Effector memory CD4-positive, alpha-beta T cell (primary cell): ENCODE data around the gene ELMO3.

ENCODE experiments used
- DNase-seq, 3 donors: peaks; one replicate each; pipeline ENCODE4 v3.0.0-alpha.2; 2020
- H3K27ac ChIP-seq: 2 replicates; pipeline ENCODE4 v1.7.0; 2013; ENCODE audit warnings: mild to moderate bottlenecking, low read length, moderate library complexity; ENCODE audit not compliant: insufficient read depth, poor library complexity, severe bottlenecking
- H3K27me3 ChIP-seq: replicated peaks from 2 replicates; pipeline ENCODE4 v1.7.0; 2013; ENCODE audit warnings: mild to moderate bottlenecking, low read length; ENCODE audit not compliant: insufficient read depth, control insufficient read depth, poor library complexity, severe bottlenecking
- H3K36me3 ChIP-seq: 2 replicates; pipeline ENCODE4 v1.7.0; 2013; ENCODE audit warnings: mild to moderate bottlenecking, low read length, moderate library complexity; ENCODE audit not compliant: control insufficient read depth, insufficient read depth
- H3K4me1 ChIP-seq: 2 replicates; pipeline ENCODE4 v1.7.0; 2013; ENCODE audit warnings: low read length, mild to moderate bottlenecking; ENCODE audit not compliant: control insufficient read depth, insufficient read depth, poor library complexity, severe bottlenecking
- H3K4me3 ChIP-seq: 2 replicates; pipeline ENCODE4 v1.7.0; 2013; ENCODE audit warnings: low read length, low read depth, mild to moderate bottlenecking; ENCODE audit not compliant: insufficient read depth, poor library complexity, severe bottlenecking
- H3K9me3 ChIP-seq: 2 replicates; pipeline ENCODE4 v1.7.0; 2013; ENCODE audit warnings: mild to moderate bottlenecking, low read length, moderate library complexity; ENCODE audit not compliant: control insufficient read depth

ELMO3 gene

GRCh38 chr16:67198238-67198734 is 645 bp upstream of the ELMO3 start:
- H3K4me1 ChIP-seq = peaks cover 9% of the 10 kb centered on the region
- no peaks in the 10 kb centered on the region for H3K9me3 ChIP-seq
- peaks cover 58% of the 10 kb centered on the region for H3K36me3 ChIP-seq
- no peaks in the 10 kb centered on the region for H3K27me3 ChIP-seq
- H3K27ac ChIP-seq = peak overlapping the region; percentile 20
- DNase-seq = no peak
- no peak overlapping the region for H3K4me3 ChIP-seq

GRCh38 chr16:67199808-67200198 is 872 bp downstream of the ELMO3 start:
- H3K4me1 ChIP-seq = no peaks in the 10 kb centered on the region
- H3K4me3 ChIP-seq = no peak overlapping the region
- no peaks in the 10 kb centered on the region for H3K9me3 ChIP-seq
- no peak for DNase-seq
- no peaks in the 10 kb centered on the region for H3K27me3 ChIP-seq
- H3K36me3 ChIP-seq = peaks cover 59% of the 10 kb centered on the region
- H3K27ac ChIP-seq = no peak overlapping the region

GRCh38 chr16:67200491-67200890 is 1.6 kb downstream of the ELMO3 start:
- no peak for DNase-seq
- Histone ChIP-seq H3K36me3 (peaks cover 52% of the 10 kb centered on the region), H3K27me3 (no peaks in the 10 kb centered on the region), H3K4me3 (no peak overlapping the region), H3K4me1 (no peaks in the 10 kb centered on the region), H3K27ac (no peak overlapping the region), H3K9me3 (no peaks in the 10 kb centered on the region)

- H3K27me3 ChIP-seq = no peaks in the 10 kb centered on the region
- no peaks in the 10 kb centered on the region for H3K4me1 ChIP-seq
- H3K4me3 ChIP-seq = no peak overlapping the region
- H3K9me3 ChIP-seq = no peaks in the 10 kb centered on the region
- DNase-seq = no peak
- H3K36me3 ChIP-seq = peaks cover 40% of the 10 kb centered on the region
- H3K27ac ChIP-seq = no peak overlapping the region
Measured at GRCh38 chr16:67201411-67202345, 2.7 kb downstream of the ELMO3 start.

- DNase-seq = no peak
- Histone ChIP-seq H3K4me1 (no peaks in the 10 kb centered on the region), H3K27ac (no peak overlapping the region), H3K9me3 (no peaks in the 10 kb centered on the region), H3K4me3 (no peak overlapping the region), H3K36me3 (peaks cover 33% of the 10 kb centered on the region), H3K27me3 (no peaks in the 10 kb centered on the region)
Measured at GRCh38 chr16:67202426-67202825, 3.5 kb downstream of the ELMO3 start.

GRCh38 chr16:67202956-67203493 is 4.1 kb downstream of the ELMO3 start:
- Histone ChIP-seq H3K27me3 (no peaks in the 10 kb centered on the region), H3K4me1 (no peaks in the 10 kb centered on the region), H3K9me3 (no peaks in the 10 kb centered on the region), H3K4me3 (no peak overlapping the region), H3K36me3 (peaks cover 27% of the 10 kb centered on the region), H3K27ac (no peak overlapping the region)
- DNase-seq = no peak

- Histone ChIP-seq H3K36me3 (peaks cover 23% of the 10 kb centered on the region), H3K27ac (no peak overlapping the region), H3K27me3 (no peaks in the 10 kb centered on the region), H3K9me3 (no peaks in the 10 kb centered on the region), H3K4me3 (no peak overlapping the region), H3K4me1 (no peaks in the 10 kb centered on the region)
- no peak for DNase-seq
Measured at GRCh38 chr16:67204076-67204475, 5.1 kb downstream of the ELMO3 start.

- H3K9me3 ChIP-seq = no peaks in the 10 kb centered on the region
- H3K4me3 ChIP-seq = no peak overlapping the region
- peaks cover 23% of the 10 kb centered on the region for H3K36me3 ChIP-seq
- H3K27me3 ChIP-seq = no peaks in the 10 kb centered on the region
- H3K27ac ChIP-seq = no peak overlapping the region
- no peak for DNase-seq
- H3K4me1 ChIP-seq = no peaks in the 10 kb centered on the region
Measured at GRCh38 chr16:67206129-67206837, 7.4 kb downstream of the ELMO3 start.

GRCh38 chr16:67206838-67207248 is 7.9 kb downstream of the ELMO3 start:
- Histone ChIP-seq H3K9me3 (no peaks in the 10 kb centered on the region), H3K27ac (no peak overlapping the region), H3K4me3 (no peak overlapping the region), H3K4me1 (no peaks in the 10 kb centered on the region), H3K36me3 (peaks cover 21% of the 10 kb centered on the region), H3K27me3 (no peaks in the 10 kb centered on the region)
- DNase-seq = no peak
